ENCODE data around the gene COMP.

Gene COMP

GRCh38 chr19:18770663-18771327 lies 20.3 kb downstream of the COMP start:
- Mint-ChIP-seq H3K27ac (no peak overlapping the region), H3K4me3 (no peak overlapping the region), H3K9me3 (ENCODE audit: low read depth) (no peaks in the 10 kb centered on the region), H3K27me3 (no peaks in the 10 kb centered on the region), H3K4me1 (ENCODE audit: low read depth) (no peaks in the 10 kb centered on the region), H3K36me3 (no peaks in the 10 kb centered on the region)

- no peaks in the 10 kb centered on the region for H3K27me3 Mint-ChIP-seq
- no peaks in the 10 kb centered on the region for H3K9me3 Mint-ChIP-seq (ENCODE audit: low read depth)
- no peaks in the 10 kb centered on the region for H3K4me1 Mint-ChIP-seq (ENCODE audit: low read depth)
- H3K27ac Mint-ChIP-seq = no peak overlapping the region
- no peaks in the 10 kb centered on the region for H3K36me3 Mint-ChIP-seq
- H3K4me3 Mint-ChIP-seq = no peak overlapping the region
These were observed 21.0 kb downstream of the COMP start for GRCh38 chr19:18769989-18770528.

- H3K27me3 Mint-ChIP-seq = no peaks in the 10 kb centered on the region
- no peaks in the 10 kb centered on the region for H3K9me3 Mint-ChIP-seq (ENCODE audit: low read depth)
- H3K36me3 Mint-ChIP-seq = no peaks in the 10 kb centered on the region
- no peak overlapping the region for H3K27ac Mint-ChIP-seq
- no peak overlapping the region for H3K4me3 Mint-ChIP-seq
- H3K4me1 Mint-ChIP-seq (ENCODE audit: low read depth) = no peaks in the 10 kb centered on the region
These were observed 21.9 kb downstream of the COMP start for GRCh38 chr19:18768997-18769891.

GRCh38 chr19:18768046-18768771 lies 22.9 kb downstream of the COMP start:
- no peak overlapping the region for H3K27ac Mint-ChIP-seq
- H3K36me3 Mint-ChIP-seq = no peaks in the 10 kb centered on the region
- no peaks in the 10 kb centered on the region for H3K27me3 Mint-ChIP-seq
- H3K4me3 Mint-ChIP-seq = no peak overlapping the region
- H3K4me1 Mint-ChIP-seq (ENCODE audit: low read depth) = no peaks in the 10 kb centered on the region
- H3K9me3 Mint-ChIP-seq (ENCODE audit: low read depth) = no peaks in the 10 kb centered on the region

GRCh38 chr19:18765224-18765623 lies 25.9 kb downstream of the COMP start:
- Mint-ChIP-seq H3K27ac (no peak overlapping the region), H3K36me3 (no peaks in the 10 kb centered on the region), H3K4me3 (no peak overlapping the region), H3K9me3 (ENCODE audit: low read depth) (no peaks in the 10 kb centered on the region), H3K4me1 (ENCODE audit: low read depth) (no peaks in the 10 kb centered on the region), H3K27me3 (no peaks in the 10 kb centered on the region)

GRCh38 chr19:18764591-18765051 lies 26.5 kb downstream of the COMP start:
- Mint-ChIP-seq H3K4me3 (no peak overlapping the region), H3K36me3 (no peaks in the 10 kb centered on the region), H3K27me3 (no peaks in the 10 kb centered on the region), H3K9me3 (ENCODE audit: low read depth) (no peaks in the 10 kb centered on the region), H3K4me1 (ENCODE audit: low read depth) (no peaks in the 10 kb centered on the region), H3K27ac (no peak overlapping the region)

- H3K4me1 Mint-ChIP-seq (ENCODE audit: low read depth) = no peaks in the 10 kb centered on the region
- no peaks in the 10 kb centered on the region for H3K9me3 Mint-ChIP-seq (ENCODE audit: low read depth)
- no peak overlapping the region for H3K4me3 Mint-ChIP-seq
- no peak overlapping the region for H3K27ac Mint-ChIP-seq
- H3K36me3 Mint-ChIP-seq = no peaks in the 10 kb centered on the region
- H3K27me3 Mint-ChIP-seq = no peaks in the 10 kb centered on the region
These were observed 27.2 kb downstream of the COMP start for GRCh38 chr19:18763674-18764590.

- Mint-ChIP-seq H3K4me1 (ENCODE audit: low read depth) (no peaks in the 10 kb centered on the region), H3K27me3 (no peaks in the 10 kb centered on the region), H3K36me3 (no peaks in the 10 kb centered on the region), H3K9me3 (ENCODE audit: low read depth) (no peaks in the 10 kb centered on the region), H3K27ac (no peak overlapping the region), H3K4me3 (no peak overlapping the region)
These were observed 28.7 kb downstream of the COMP start for GRCh38 chr19:18762125-18763023.

GRCh38 chr19:18761531-18762110 lies 29.5 kb downstream of the COMP start:
- Mint-ChIP-seq H3K36me3 (no peaks in the 10 kb centered on the region), H3K27me3 (no peaks in the 10 kb centered on the region), H3K9me3 (ENCODE audit: low read depth) (no peaks in the 10 kb centered on the region), H3K4me1 (ENCODE audit: low read depth) (no peaks in the 10 kb centered on the region), H3K27ac (no peak overlapping the region), H3K4me3 (no peak overlapping the region)

- Mint-ChIP-seq H3K36me3 (no peaks in the 10 kb centered on the region), H3K4me1 (ENCODE audit: low read depth) (no peaks in the 10 kb centered on the region), H3K9me3 (ENCODE audit: low read depth) (no peaks in the 10 kb centered on the region), H3K4me3 (no peak overlapping the region), H3K27ac (no peak overlapping the region), H3K27me3 (no peaks in the 10 kb centered on the region)
These were observed 30.4 kb downstream of the COMP start for GRCh38 chr19:18760440-18761383.

GRCh38 chr19:18759995-18760426 lies 31.1 kb downstream of the COMP start:
- Mint-ChIP-seq H3K4me1 (ENCODE audit: low read depth) (no peaks in the 10 kb centered on the region), H3K27ac (no peak overlapping the region)

GRCh38 chr19:18759304-18759994 lies 31.7 kb downstream of the COMP start:
- no peaks in the 10 kb centered on the region for H3K4me1 Mint-ChIP-seq (ENCODE audit: low read depth)
- H3K36me3 Mint-ChIP-seq = no peaks in the 10 kb centered on the region
- H3K27ac Mint-ChIP-seq = no peak overlapping the region
- H3K9me3 Mint-ChIP-seq (ENCODE audit: low read depth) = no peaks in the 10 kb centered on the region
- no peak overlapping the region for H3K4me3 Mint-ChIP-seq
- no peaks in the 10 kb centered on the region for H3K27me3 Mint-ChIP-seq

More at GRCh38 chr19:18759995-18760426, 31.1 kb downstream of the COMP start:
- H3K36me3 Mint-ChIP-seq = no peaks in the 10 kb centered on the region
- no peaks in the 10 kb centered on the region for H3K9me3 Mint-ChIP-seq (ENCODE audit: low read depth)
- no peak overlapping the region for H3K4me3 Mint-ChIP-seq
- H3K27me3 Mint-ChIP-seq = no peaks in the 10 kb centered on the region
